GM21360 (cell line): Measurements from ENCODE around the gene RNF223.
"Not testable (repeated sequence)": the region's sequence is repeated elsewhere in the genome, so short reads cannot be mapped to it uniquely, and the experiment has no call there.

ENCODE experiments used
- ATAC-seq: cut with Tn5 transposase; IDR thresholded peaks from one replicate; pipeline ENCODE4 v1.9.1; 2021; ENCODE audit warnings: mild to moderate bottlenecking, moderate library complexity; ENCODE audit not compliant: unreplicated experiment

Gene RNF223

DNA sequence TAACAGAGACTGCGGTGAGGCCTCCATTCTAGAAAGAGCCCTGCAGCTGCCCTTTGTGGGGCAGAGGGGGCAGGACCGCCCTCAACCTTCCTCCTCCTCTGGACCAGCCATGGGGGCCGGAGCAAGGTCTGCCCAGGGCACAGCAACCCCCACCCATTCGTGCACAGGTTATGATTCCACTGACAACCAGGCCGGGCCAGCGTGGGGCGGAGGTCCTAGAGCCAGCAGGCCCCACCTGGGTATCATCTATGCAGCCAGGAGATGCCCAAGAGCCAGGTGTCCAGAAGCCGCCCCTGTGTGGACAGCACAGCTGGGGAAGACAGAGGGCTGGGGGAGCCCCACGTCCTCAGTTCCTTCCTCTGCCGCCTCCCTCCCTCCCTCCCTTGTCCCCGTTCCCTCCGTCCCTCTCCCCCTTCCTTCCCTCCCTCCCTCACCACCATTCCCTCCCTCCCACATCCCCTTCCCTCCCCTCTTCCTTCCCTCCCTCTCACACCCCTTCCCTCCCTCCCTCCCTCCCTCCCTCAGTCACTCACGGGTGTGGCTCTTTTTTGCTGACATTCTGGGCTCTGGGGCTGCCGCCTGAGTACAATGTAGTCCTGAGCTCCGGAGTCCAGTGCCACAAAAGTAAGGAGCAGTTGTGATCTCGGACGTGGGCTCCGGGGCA, 12.3 kb downstream of the RNF223 start:
- ATAC-seq, result no peak

DNA sequence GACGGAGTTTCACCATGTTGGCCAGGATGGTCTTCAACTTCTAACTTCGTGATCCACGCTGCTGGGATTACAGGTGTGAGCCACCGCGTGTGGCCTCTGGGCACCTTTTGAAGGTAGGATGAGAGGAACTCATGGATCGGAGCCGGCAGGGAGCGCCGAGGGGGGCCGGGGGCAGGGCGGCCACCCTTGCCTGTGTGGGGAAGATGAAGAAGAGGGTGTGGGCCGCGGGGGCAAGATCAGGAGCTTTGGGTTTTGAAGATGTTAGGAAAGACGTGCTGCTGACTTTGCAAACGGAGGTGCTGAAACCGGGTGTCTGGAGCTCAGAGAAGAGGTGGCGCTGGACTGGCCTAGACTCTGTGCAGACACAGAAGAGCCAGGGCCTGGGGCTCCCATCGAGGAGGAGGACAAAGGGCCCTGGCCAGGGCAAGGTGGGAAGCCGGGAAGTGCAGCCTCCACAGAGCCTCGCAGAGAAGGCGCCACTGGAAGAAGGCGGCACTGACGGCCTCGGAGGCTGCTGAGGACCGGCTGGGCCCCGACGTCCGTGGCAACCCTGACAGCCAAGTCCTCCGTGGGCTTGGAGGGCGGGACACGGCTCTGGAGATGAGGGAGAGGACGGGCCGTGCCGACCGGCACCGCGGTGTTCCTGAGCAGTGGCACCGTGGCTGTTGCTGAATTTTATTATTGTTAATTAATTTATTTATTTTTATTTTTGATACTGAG, 13.7 kb downstream of the RNF223 start:
- ATAC-seq, result no peak

DNA sequence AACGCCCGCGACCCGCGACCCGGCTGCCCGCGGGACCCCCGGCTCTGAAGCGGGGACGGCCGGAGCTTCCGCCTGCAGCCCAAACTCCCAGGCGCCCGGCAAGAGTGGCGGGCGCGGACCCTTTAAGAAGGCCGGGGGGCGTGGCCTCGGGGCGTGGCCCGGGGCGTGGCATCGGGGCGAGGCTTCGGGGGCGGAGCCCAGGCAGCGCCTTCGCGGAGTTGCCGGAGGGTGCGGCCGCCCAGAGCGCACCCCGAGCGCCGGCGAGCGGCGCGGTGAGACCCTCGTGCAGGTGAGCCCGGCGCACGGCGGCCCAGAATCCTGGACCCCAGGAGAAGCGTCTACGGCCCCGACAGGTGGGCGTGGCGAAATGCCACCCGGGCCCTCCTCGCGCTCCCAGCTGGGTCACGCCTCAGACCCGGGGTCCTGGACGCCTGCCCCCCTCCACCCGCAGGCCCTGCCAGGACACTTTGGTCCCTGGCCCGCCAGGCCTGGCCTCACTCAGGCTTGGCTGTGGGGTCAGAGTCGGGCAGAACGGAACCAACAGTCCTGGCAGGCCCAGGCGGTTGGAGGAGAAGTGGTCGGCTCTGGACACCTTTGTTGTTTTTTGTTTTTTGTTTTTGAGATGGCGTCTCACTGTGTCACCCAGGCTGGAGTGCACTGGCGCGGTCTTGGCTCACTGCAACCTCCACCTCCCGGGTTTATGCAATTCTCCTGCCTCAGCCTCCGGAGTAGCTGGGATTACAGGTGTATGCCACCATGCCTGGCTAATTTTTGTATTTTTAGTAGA, 14.4 kb downstream of the RNF223 start:
- peak; percentile 56 for ATAC-seq

DNA sequence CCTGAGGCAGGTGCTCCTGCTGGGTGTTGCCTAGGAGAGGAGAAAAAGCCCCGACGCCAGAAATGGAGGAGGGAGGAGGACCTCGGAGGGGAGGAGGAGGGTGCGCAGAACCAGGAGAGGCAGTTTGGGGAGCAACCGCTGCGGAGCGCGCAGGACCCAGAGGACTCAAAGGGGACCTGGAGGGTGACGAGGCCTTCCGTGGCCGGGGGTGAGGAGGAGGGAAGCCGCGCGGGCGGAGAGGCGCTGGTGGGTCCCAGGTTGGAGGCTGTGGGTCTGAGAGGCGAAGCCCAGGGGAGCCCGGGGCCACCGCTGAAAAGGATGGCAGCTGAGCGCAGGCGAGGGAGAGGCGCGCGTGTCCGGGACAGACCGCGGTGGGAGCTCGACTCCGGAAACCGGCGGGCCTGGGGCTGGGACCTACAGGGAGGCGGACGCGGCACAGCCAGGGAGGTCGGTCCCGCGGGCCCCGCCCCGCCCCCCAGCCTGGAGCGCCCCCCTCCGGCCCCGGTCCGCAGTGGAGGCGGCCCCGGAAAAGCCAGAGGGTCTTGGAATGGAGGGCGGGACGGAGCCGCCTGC, 15.1 kb downstream of the RNF223 start:
- ATAC-seq, result peak; percentile 28

- ATAC-seq, result no peak
These were observed 15.8 kb downstream of the RNF223 start for GRCh38 chr1:1058088-1058905.

DNA sequence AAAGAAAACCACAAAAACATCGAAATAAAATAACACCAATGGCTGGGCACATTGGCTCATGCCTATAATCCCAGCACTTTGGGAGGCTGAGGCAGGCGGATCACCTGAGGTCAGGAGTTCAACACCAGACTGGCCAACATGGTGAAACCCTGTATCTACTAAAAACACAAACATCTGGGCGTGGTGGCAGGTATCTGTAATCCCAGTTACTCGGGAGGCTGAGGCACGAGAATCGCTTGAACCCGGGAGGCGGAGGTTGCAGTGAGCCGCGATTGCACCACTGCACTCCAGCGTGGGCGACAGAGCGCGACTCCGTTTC, 16.4 kb downstream of the RNF223 start:
- ATAC-seq, result not testable (repeated sequence)

- no peak for ATAC-seq
These were observed 18.0 kb downstream of the RNF223 start for GRCh38 chr1:1055841-1056736.

GRCh38 chr1:1054971-1055370, 19.1 kb downstream of the RNF223 start:
- ATAC-seq, result no peak

DNA sequence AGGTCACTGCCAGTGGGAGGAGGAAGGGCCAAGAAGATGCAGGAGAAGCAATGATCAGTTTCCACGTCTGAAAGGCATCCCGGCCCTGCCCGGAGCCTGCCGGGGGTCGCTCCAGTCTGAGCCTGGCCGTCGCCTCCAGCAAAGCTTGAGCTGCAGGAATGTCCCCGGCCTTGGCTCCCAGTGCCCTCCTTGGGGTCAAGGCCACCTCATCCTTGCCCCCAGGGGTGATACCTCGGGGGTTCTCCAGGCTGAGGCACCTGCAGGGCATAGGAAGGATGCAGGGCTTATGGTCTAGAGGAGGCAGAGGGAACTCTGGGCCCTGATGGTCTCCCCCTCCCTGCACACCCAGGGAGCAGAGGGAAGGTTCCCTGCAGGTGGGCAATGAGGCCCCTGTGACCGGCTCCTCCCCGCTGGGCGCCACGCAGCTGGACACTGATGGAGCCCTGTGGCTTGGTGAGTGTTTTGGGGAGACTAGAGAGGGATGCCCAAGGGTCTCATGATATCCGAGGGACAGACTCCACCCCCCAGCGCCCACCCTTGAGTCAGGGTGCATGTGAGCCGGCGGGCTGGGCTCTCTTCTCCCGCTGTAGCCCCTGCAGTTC, 19.9 kb downstream of the RNF223 start:
- no peak for ATAC-seq

GRCh38 chr1:1053682-1054081, 20.4 kb downstream of the RNF223 start:
- ATAC-seq, result no peak

DNA sequence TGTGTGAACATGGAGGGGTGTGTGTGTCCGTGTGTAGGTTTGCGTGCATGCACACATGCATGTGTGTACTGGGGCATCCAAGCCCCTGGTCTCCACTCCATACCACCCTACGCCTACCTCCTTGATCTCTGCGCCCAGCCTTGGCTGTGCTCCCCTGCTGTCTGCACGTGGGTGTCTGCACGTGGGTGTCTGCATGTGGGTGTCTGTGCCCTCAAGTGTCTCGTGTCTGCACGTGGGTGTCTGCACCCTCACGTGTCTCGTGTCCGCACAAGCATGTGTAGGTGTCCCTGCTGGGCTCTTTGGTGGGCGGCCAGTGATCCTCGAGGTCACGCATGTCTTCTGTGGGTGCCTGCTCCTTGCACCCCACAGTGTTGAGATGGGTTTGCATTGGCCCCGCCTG, 21.1 kb downstream of the RNF223 start:
- ATAC-seq, result no peak

GRCh38 chr1:1052003-1052840, 21.9 kb downstream of the RNF223 start:
- ATAC-seq, result no peak

DNA sequence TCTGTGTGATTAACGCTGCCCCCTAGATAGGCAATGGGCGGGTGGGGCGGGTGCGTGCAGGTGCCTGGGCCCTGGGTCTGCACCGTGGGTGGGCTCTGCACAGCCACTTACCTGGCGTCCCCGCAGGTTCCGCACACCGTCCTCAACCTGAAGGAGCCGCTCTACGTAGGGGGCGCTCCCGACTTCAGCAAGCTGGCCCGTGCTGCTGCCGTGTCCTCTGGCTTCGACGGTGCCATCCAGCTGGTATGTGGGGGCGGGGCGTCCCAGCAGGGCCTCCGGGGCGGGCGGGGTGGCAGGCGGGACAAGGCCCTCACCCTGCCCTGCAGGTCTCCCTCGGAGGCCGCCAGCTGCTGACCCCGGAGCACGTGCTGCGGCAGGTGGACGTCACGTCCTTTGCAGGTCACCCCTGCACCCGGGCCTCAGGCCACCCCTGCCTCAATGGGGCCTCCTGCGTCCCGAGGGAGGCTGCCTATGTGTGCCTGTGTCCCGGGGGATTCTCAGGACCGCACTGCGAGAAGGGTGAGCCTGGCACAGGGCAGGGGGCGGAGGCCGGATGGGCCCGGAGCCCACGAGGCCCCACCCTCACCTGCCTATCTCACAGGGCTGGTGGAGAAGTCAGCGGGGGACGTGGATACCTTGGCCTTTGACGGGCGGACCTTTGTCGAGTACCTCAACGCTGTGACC, 22.8 kb downstream of the RNF223 start:
- ATAC-seq, result no peak

GRCh38 chr1:1050577-1051052, 23.5 kb downstream of the RNF223 start:
- ATAC-seq, result no peak

- no peak for ATAC-seq
These were observed 24.6 kb downstream of the RNF223 start for GRCh38 chr1:1049318-1050165.

GRCh38 chr1:1048765-1049164, 25.3 kb downstream of the RNF223 start:
- no peak for ATAC-seq

DNA sequence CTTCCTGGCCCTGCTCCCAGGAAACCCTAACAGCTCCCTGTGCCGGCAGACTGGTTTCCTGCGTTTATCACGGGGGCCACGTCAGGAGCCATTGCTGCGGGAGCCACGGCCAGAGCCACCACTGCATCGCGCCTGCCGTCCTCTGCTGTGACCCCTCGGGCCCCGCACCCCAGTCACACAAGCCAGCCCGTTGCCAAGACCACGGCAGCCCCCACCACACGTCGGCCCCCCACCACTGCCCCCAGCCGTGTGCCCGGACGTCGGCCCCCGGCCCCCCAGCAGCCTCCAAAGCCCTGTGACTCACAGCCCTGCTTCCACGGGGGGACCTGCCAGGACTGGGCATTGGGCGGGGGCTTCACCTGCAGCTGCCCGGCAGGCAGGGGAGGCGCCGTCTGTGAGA, 26.1 kb downstream of the RNF223 start:
- no peak for ATAC-seq
